ENCODE results near the gene RTN4.
"Not testable (repeated sequence)": the region's sequence is repeated elsewhere in the genome, so short reads cannot be mapped to it uniquely, and the experiment has no call there.

The RTN4 gene

GRCh38 chr2:55010149-55010591 is 40.1 kb downstream of the RTN4 start:
- DNase-seq (ENCODE audit: low read depth) = peak; percentile 8

- no peak for DNase-seq (ENCODE audit: low read depth)
Observed at GRCh38 chr2:55009277-55010060, 40.8 kb downstream of the RTN4 start.

DNA sequence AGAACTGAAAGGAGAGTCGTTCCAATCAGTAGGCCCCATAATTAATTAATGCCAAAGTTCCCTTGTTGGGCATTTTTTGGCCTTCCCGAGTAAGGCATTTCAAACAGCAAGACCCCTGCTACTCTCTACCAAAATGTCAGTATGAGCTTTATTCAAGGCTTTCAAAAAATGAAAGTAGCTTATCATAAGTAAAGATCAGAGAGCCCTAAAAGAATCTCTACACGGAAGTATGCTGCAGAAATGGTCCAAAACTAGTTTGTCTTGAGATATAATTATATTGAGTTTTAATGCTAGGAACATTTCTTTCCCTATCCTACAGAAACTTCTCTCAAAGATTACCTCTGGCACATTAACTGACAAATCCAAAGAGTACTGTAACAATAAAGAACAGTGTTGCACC is 43.9 kb downstream of the RTN4 start:
- DNase-seq (ENCODE audit: low read depth) = no peak

GRCh38 chr2:55003706-55004639 is 46.3 kb downstream of the RTN4 start:
- DNase-seq (ENCODE audit: low read depth) = no peak

DNA sequence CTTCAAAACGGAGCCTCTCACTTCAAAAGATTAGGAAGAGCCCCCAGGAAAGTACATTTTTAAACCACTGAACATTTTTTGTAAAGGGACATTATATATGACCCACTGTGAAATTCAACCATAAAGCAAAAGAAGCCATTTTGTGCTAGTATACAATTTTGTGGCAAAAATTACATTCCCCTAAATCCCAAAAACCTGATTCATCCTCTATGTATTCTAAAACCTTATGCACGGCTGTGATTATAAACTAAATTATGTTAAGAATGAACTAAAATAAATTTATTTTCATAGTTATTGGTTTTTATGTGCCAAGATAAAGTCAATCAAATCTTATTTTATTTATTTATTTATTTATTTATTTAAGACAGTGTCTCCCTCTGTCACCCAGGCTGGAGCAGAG is 48.5 kb downstream of the RTN4 start:
- DNase-seq (ENCODE audit: low read depth) = no peak

- no peak for DNase-seq (ENCODE audit: low read depth)
Observed at GRCh38 chr2:55000341-55000740, 49.9 kb downstream of the RTN4 start.

GRCh38 chr2:54999182-54999581 is 51.1 kb downstream of the RTN4 start:
- no peak for DNase-seq (ENCODE audit: low read depth)

DNA sequence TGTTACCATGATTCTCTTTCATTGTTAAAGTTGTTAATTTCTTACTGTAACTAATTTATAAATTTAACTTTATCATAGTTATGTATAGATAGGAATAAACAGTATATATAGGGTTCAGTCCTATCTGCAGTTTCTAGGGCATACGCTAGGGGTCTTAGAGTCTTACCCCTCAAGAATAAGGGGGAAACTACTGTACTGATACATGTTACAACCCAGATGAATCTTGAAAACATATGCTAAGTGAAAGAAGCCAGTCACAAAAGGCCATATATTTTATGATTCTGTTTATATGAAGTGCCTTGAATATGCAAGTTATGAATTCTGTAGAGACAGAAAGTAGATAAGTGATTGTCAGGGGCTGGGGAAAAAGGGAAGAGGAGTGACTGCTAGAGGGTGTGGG is 52.4 kb downstream of the RTN4 start:
- DNase-seq (ENCODE audit: low read depth) = no peak

DNA sequence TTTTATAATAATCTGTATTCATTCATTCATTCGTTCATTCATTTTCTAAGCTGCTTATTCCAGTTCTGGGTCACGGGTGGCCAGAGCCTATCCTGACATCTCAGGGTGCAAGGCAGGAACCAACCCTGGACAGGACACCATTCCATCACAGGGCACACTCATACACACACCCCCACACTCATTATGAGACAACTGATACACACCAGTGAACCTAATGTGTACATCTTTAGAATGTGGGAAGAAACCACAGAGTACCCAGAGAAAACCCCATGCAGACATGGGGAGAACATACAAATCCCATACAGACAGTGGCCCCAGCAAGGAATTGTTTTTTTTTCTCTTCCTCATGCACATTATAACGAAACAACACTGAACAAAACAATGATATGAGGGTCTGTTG is 54.7 kb downstream of the RTN4 start:
- no peak for DNase-seq (ENCODE audit: low read depth)

- not testable (repeated sequence) for DNase-seq (ENCODE audit: low read depth)
Observed at GRCh38 chr2:54990694-54991093, 59.6 kb downstream of the RTN4 start.

DNA sequence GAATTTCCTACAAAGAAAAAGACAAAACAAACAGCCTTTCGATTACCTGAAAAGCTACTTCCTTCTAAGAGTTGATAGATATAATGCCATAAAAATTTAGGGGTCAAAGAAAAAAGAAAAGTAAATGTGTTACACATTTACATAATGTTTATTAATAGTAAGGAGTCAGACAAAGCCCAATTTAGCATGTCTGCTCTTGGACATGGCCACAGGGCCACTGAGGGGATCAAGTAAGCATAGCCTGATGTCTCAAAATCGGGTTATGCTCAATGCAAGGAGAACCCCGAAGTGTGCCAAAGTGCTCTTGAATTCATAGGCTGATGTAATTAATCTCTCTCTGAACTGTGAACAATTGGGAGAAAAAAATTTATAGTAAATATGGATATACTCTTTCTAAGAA is 61.6 kb downstream of the RTN4 start:
- no peak for DNase-seq (ENCODE audit: low read depth)

DNA sequence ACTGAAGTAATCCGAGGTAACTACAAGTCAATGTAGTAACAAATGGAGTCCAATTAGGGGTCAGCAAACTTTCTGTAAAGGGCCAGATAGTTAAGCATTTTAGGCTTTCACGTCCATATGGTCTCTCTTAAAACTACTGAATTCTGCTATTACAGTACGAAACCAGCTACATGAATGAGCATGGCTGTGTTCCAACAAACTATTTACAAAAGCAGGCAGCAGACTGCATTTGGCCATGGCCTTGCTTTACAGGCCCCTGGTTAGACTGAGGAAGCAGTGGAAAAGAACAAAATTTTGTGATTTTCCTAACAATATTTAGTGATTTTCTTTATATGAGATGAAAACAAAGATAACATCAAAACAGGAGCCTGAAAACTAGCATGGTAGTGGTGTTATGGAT is 64.0 kb downstream of the RTN4 start:
- no peak for DNase-seq (ENCODE audit: low read depth)

GRCh38 chr2:54984476-54984875 is 65.8 kb downstream of the RTN4 start:
- no peak for DNase-seq (ENCODE audit: low read depth)

- DNase-seq (ENCODE audit: low read depth) = no peak
Observed at GRCh38 chr2:54983345-54984220, 66.7 kb downstream of the RTN4 start.

DNA sequence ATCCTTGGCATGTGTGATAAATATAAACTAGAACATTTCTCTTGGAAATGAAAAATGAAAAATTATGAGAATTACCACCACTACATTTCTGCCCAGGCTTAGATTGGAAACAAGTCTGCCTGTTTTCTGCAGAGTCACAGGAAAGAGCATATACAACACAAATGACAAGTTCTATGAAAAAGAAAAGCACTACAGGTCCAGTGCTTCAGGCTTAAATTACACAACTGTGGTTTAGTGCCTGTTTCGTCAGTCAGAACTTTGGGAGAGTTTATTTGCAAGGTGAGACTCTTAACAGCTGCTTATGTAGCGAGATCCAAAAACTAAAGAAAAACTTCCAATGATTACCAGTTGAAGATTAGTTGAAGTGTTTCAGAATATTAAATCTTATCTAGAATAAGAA is 68.9 kb downstream of the RTN4 start:
- no peak for DNase-seq (ENCODE audit: low read depth)

GRCh38 chr2:54979321-54980044 is 70.8 kb downstream of the RTN4 start:
- DNase-seq (ENCODE audit: low read depth) = no peak

DNA sequence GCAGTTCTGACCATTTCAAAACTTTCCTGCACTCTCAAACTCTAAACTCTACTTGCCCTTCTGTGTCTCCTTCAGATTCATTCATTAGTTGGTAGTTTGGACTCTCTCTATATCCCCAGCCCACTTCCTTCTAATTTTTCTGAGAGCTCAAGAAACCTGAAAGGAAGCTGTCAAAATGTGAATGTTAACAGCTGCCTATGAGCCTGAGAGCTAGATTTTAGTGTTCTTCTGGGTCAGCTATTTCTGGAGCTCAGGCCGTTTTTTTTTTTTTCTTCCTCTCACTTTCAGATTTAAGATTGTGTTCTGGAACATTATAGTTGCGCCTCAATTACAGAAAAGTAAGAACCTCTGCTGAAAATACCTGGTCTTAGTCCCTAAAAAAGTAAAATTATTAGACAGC is 73.1 kb downstream of the RTN4 start:
- no peak for DNase-seq (ENCODE audit: low read depth)

DNA sequence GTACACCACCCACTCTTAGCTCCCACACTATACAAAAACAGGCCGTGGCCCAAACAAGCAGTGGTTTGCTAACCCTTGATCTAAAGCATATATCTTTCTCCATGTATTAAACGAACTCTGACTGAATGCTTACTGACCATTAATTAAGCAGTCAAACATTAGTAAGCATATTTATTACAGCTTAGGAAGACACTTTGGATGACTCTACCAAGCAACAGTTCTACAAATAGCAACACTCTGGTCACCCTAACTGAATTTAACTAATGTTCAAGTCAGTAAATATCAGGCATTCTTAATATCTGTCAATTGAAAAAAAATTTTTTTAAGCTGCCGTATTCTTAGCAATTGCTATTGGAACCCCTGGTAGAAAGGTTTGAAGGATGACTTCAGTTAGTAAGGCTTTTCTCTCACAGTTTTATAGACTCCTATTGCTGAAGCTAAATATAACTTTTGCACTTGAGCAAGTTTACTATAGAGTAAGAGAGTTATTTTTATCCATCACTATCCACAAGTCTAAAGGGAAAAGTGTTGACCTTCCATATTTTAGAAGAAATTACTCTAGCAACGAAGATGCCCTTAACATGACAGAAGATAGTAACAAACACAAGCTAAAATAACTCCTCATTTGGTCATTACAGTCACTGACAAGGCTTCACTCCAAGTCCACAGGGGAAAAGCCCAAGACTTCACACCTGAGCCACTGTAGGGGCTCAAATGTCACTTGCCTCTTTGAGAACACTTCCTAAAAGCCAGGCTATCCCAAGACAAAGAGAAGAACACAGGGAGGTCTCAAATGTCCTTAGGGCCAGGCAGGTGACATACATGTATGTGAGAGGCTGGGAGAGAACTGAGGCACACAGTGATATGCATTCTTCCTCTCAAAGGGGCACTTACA is 74.4 kb downstream of the RTN4 start:
- no peak for DNase-seq (ENCODE audit: low read depth)

- no peak for DNase-seq (ENCODE audit: low read depth)
Observed at GRCh38 chr2:54975175-54975574, 75.1 kb downstream of the RTN4 start.

- DNase-seq (ENCODE audit: low read depth) = no peak
Observed at GRCh38 chr2:54969940-54970338, 80.3 kb downstream of the RTN4 start.

Measured in activated gamma-delta T cell treated with anti-CD3 and anti-CD28 coated beads, Interleukin-2, amount 50 U/mL, for 16 hours (primary cell).